Natural killer cell (primary cell): Measurements from ENCODE around the gene DUSP5. TPM values are rescaled to one million over a fixed set of nuclear protein-coding genes. Genes with fewer than 3 reads are reported as not detected.
A peak's percentile ranks its signal among the peaks of the same experiment; 100 is the strongest.

Experiments
- ATAC-seq, 3 donors: fragments of 150-1000 bp in 2 of 3; fragments of 200-7000 bp in 1 of 3; cut with Tn5 transposase; 1 replicate in 1 of 3; 2 replicates in 2 of 3; pipeline ENCODE4 v1.10.0; 2021; ENCODE audit warnings: mild to moderate bottlenecking in 2 of 3, moderate library complexity in 2 of 3
- DNase-seq, 2 donors: peaks; one replicate each; pipeline versions ENCODE4 v3.0.0 to v3.0.0-alpha.2; 2013 to 2021; ENCODE audit warnings: mixed read lengths in 1 of 2
- H3K27ac ChIP-seq: one replicate; pipeline ENCODE4 v1.5.1; 2013; ENCODE audit warnings: mild to moderate bottlenecking, low read length
- H3K27me3 ChIP-seq: one replicate; pipeline ENCODE4 v1.6.1; 2013; ENCODE audit warnings: low read length; ENCODE audit not compliant: control insufficient read depth, insufficient read depth
- H3K36me3 ChIP-seq: one replicate; pipeline ENCODE4 v1.6.1; 2013; ENCODE audit warnings: low read length; ENCODE audit not compliant: control insufficient read depth, insufficient read depth
- H3K4me1 ChIP-seq: one replicate; pipeline ENCODE4 v1.6.1; 2013; ENCODE audit warnings: low read length; ENCODE audit not compliant: control insufficient read depth, insufficient read depth
- H3K4me3 ChIP-seq: one replicate; pipeline ENCODE4 v1.5.1; 2013; ENCODE audit warnings: low read length
- H3K9me3 ChIP-seq: one replicate; pipeline ENCODE4 v1.6.1; 2013; ENCODE audit warnings: low read length; ENCODE audit not compliant: control insufficient read depth, insufficient read depth
- H3K27ac Mint-ChIP-seq, 2 donors: one replicate each; pipeline ENCODE4 v1.8.0; 2022; ENCODE audit warnings: mild to moderate bottlenecking in 2 of 2, mixed read lengths in 2 of 2, moderate library complexity in 1 of 2
- H3K27me3 Mint-ChIP-seq, 2 donors: one replicate each; pipeline ENCODE4 v1.8.0; 2022; ENCODE audit warnings: low read depth in 2 of 2, mixed read lengths in 2 of 2
- H3K36me3 Mint-ChIP-seq: one replicate; pipeline ENCODE4 v1.8.0; 2022; ENCODE audit warnings: mixed read lengths
- H3K4me1 Mint-ChIP-seq, 2 donors: one replicate each; pipeline ENCODE4 v1.8.0; 2022; ENCODE audit warnings: mixed read lengths in 2 of 2
- H3K4me3 Mint-ChIP-seq: one replicate; pipeline ENCODE4 v1.8.0; 2022; ENCODE audit warnings: mild to moderate bottlenecking, moderate library complexity, mixed read lengths
- H3K9me3 Mint-ChIP-seq, 2 donors: one replicate each; pipeline ENCODE4 v1.8.0; 2022; ENCODE audit warnings: mixed read lengths in 2 of 2
- CTCF ChIP-seq: fragments of 200-600 bp; IDR thresholded peaks from one replicate; pipeline ENCODE4 v1.8.0; 2022; ENCODE audit warnings: antibody characterized with exemption
- WGBS: methylation state at CpG from one replicate; pipeline ENCODE4 v1.1.7; 2013; ENCODE audit warnings: missing lambda C conversion rate; ENCODE audit not compliant: insufficient coverage; 5-methylcytosine and 5-hydroxymethylcytosine counted together
- intact Hi-C: fragments of 100-400 bp; cut with micrococcal nuclease; formaldehyde crosslinking; loops from one replicate; pipeline ENCODE4 v1.14.2; 2022
- total RNA-seq, 4 donors: library from RNA; stranded (reverse); fragments of 120-200 nt in 1 of 4; gene quantifications; one replicate each; pipeline versions ENCODE4 v1.2.3 to v1.2.4, GENCODE V29; 2013 to 2022

Gene DUSP5
- total RNA-seq, 3 donors from 2014 or later (not counting 1 experiment from before 2014, with no cell fraction given): 56.3 to 98.9 (median 69.6) TPM

- no peak overlapping the region for H3K27ac Mint-ChIP-seq
- no peaks in the 10 kb centered on the region for H3K27me3 ChIP-seq
- intact Hi-C loops: no loop called here
- no peak for TF ChIP-seq CTCF
- H3K9me3 ChIP-seq: no peaks in the 10 kb centered on the region
- H3K36me3 ChIP-seq: no peaks in the 10 kb centered on the region
- ATAC-seq (no peak), DNase-seq (no peak)
- no peak overlapping the region for H3K4me3 Mint-ChIP-seq
- H3K36me3 Mint-ChIP-seq: no peaks in the 10 kb centered on the region
- H3K27ac ChIP-seq: no peak overlapping the region
- no peaks in the 10 kb centered on the region for H3K9me3 Mint-ChIP-seq
- peaks cover 37 to 42% of the 10 kb centered on the region in 2 donors for H3K4me1 Mint-ChIP-seq
- peaks cover 44% of the 10 kb centered on the region for H3K4me1 ChIP-seq
- no peak overlapping the region for H3K4me3 ChIP-seq
- WGBS: 7% methylated on average over 3 of the region's 3 CpGs
- peaks cover 0 to 5% of the 10 kb centered on the region in 2 donors for H3K27me3 Mint-ChIP-seq
Measured at GRCh38 chr10:110533149-110533548, 35.4 kb downstream of the DUSP5 start.

- 94% methylated on average over 2 of the region's 2 CpGs for WGBS
- TF ChIP-seq CTCF: no peak
- H3K9me3 ChIP-seq: no peaks in the 10 kb centered on the region
- no peaks in the 10 kb centered on the region for H3K27me3 ChIP-seq
- no peak overlapping the region for H3K4me3 ChIP-seq
- H3K9me3 Mint-ChIP-seq: no peaks in the 10 kb centered on the region
- H3K4me3 Mint-ChIP-seq: no peak overlapping the region
- no peaks in the 10 kb centered on the region for H3K36me3 ChIP-seq
- peaks cover 23 to 34% of the 10 kb centered on the region in 2 donors for H3K4me1 Mint-ChIP-seq
- no peak overlapping the region for H3K27ac Mint-ChIP-seq
- peaks cover 0 to 5% of the 10 kb centered on the region in 2 donors for H3K27me3 Mint-ChIP-seq
- DNase-seq (no peak), ATAC-seq (no peak)
- H3K36me3 Mint-ChIP-seq: no peaks in the 10 kb centered on the region
- no peak overlapping the region for H3K27ac ChIP-seq
- peaks cover 33% of the 10 kb centered on the region for H3K4me1 ChIP-seq
- intact Hi-C loops: no loop called here
Measured at GRCh38 chr10:110534571-110534970, 36.9 kb downstream of the DUSP5 start.

GRCh38 chr10:110535958-110536891 lies 38.5 kb downstream of the DUSP5 start:
- H3K27ac ChIP-seq: no peak overlapping the region
- no peaks in the 10 kb centered on the region for H3K27me3 ChIP-seq
- Mint-ChIP-seq H3K36me3 (no peaks in the 10 kb centered on the region), H3K27me3 (peaks cover 0 to 5% of the 10 kb centered on the region in 2 donors), H3K4me3 (peak overlapping the region; percentile 45), H3K4me1 (peaks cover 19 to 24% of the 10 kb centered on the region in 2 donors), H3K9me3 (no peaks in the 10 kb centered on the region), H3K27ac (peak overlapping the region in 1 of 2 donors; percentile 78)
- intact Hi-C loops: loop anchor here (1.0 to 2.0 kb wide), 3 partner anchors 31 to 230 kb away; no protein-coding TSS in a partner anchor
- no peaks in the 10 kb centered on the region for H3K36me3 ChIP-seq
- no peak overlapping the region for H3K4me3 ChIP-seq
- peak; percentile 26 for TF ChIP-seq CTCF
- ATAC-seq (peak; percentile 80 to 87 (median 86)), DNase-seq (peak; percentile 30 to 69)
- WGBS: 28% methylated on average over 12 of the region's 12 CpGs
- peaks cover 21% of the 10 kb centered on the region for H3K4me1 ChIP-seq
- H3K9me3 ChIP-seq: no peaks in the 10 kb centered on the region
